Skeletal muscle tissue (tissue), 4 donors: ENCODE results near the gene SEMA6C. TPM values are rescaled to one million over a fixed set of nuclear protein-coding genes. Genes with fewer than 3 reads are reported as not detected.
"Not testable (repeated sequence)": the region's sequence is repeated elsewhere in the genome, so short reads cannot be mapped to it uniquely, and the experiment has no call there.

ENCODE experiments used
- H3K27ac ChIP-seq: one replicate; pipeline ENCODE4 v1.7.0; 2013; ENCODE audit warnings: mild to moderate bottlenecking, low read depth, low read length, inconsistent platforms
- H3K27me3 ChIP-seq, 3 donors: one replicate each; pipeline ENCODE4 v1.7.0; 2013; ENCODE audit warnings: low read length in 3 of 3; ENCODE audit not compliant: control insufficient read depth in 3 of 3, insufficient read depth in 3 of 3
- H3K36me3 ChIP-seq, 3 donors: one replicate each; pipeline ENCODE4 v1.7.0; 2013; ENCODE audit warnings: low read length in 3 of 3; ENCODE audit not compliant: control insufficient read depth in 3 of 3, insufficient read depth in 3 of 3
- H3K4me1 ChIP-seq, 3 donors: one replicate each; pipeline ENCODE4 v1.7.0; 2013; ENCODE audit warnings: low read length in 3 of 3, mild to moderate bottlenecking in 3 of 3; ENCODE audit not compliant: control insufficient read depth in 3 of 3, insufficient read depth in 3 of 3
- H3K4me3 ChIP-seq, 3 donors: one replicate each; pipeline ENCODE4 v1.7.0; 2013; ENCODE audit warnings: low read length in 3 of 3
- H3K9ac ChIP-seq, 3 donors: one replicate each; pipeline ENCODE4 v1.7.0; 2013; ENCODE audit warnings: low read length in 3 of 3, mild to moderate bottlenecking in 3 of 3, moderate library complexity in 2 of 3, low read depth in 1 of 3
- H3K9me3 ChIP-seq, 3 donors: one replicate each; pipeline ENCODE4 v1.7.0; 2013; ENCODE audit warnings: low read length in 3 of 3; ENCODE audit not compliant: control insufficient read depth in 3 of 3
- total RNA-seq: library from RNA; depleted of rRNA; stranded (reverse); fragments of >200 nt; gene quantifications from one replicate; pipeline ENCODE4 v1.2.3, GENCODE V29; 2014
- donor health status: Osteomylitis.

SEMA6C gene, protein sequence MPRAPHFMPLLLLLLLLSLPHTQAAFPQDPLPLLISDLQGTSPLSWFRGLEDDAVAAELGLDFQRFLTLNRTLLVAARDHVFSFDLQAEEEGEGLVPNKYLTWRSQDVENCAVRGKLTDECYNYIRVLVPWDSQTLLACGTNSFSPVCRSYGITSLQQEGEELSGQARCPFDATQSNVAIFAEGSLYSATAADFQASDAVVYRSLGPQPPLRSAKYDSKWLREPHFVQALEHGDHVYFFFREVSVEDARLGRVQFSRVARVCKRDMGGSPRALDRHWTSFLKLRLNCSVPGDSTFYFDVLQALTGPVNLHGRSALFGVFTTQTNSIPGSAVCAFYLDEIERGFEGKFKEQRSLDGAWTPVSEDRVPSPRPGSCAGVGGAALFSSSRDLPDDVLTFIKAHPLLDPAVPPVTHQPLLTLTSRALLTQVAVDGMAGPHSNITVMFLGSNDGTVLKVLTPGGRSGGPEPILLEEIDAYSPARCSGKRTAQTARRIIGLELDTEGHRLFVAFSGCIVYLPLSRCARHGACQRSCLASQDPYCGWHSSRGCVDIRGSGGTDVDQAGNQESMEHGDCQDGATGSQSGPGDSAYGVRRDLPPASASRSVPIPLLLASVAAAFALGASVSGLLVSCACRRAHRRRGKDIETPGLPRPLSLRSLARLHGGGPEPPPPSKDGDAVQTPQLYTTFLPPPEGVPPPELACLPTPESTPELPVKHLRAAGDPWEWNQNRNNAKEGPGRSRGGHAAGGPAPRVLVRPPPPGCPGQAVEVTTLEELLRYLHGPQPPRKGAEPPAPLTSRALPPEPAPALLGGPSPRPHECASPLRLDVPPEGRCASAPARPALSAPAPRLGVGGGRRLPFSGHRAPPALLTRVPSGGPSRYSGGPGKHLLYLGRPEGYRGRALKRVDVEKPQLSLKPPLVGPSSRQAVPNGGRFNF
- total RNA-seq: 15.7 TPM

DNA sequence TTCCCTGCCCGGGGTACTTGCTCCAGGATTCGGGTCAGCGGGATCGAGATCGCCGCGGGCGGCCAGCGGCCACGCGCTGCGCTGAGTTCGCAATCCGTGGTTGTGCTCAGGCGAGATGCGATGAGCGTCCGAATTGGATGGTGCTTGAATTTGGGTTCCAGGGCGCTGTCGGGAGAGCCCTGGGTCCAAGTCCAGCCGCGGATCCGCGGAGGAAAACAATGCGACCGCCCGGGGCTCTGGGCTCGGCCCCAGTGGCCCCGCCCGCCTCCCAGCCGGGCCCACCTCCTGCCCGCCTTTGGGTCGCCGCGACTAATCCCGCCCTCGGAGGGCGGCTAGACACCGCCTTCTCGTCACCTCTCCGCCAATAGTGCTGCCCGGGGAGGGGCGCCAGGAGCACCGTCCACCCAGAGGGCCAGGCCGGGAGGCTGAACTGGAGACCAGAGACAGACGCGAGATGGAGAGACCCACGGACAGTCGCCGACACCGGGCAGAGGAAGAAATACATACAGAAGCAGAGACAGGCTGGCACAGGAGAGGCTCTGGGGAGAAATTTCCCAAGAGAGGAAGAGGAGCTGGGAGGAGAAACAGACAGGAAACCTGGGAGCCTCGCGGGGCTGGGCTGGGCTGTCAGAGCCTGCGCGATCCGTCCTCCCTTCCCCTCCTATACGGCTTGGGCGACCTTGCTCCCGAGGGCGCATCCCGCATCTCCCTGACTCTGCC is at the start of gene SEMA6C:
Gene SEMA6C, minus strand, starts transcription at position 220 of the 720 bp plus-strand sequence. CDS start 4,010 bp downstream, outside the sequence.
- H3K9me3 ChIP-seq: no peaks in the 10 kb centered on the region
- H3K27me3 ChIP-seq: no peaks in the 10 kb centered on the region
- H3K4me1 ChIP-seq: peaks cover 45 to 58% (median 46%) of the 10 kb centered on the region in 3 donors
- H3K4me3 ChIP-seq: peak within 1 kb of the TSS; percentile 97 to 99 (median 97)
- H3K9ac ChIP-seq: peak within 1 kb of the TSS; percentile 97 to 99 (median 99)
- H3K36me3 ChIP-seq: peaks cover 0 to 17% (median 12%) of the 10 kb centered on the region in 3 donors
- H3K27ac ChIP-seq: peak within 1 kb of the TSS; percentile 97

DNA sequence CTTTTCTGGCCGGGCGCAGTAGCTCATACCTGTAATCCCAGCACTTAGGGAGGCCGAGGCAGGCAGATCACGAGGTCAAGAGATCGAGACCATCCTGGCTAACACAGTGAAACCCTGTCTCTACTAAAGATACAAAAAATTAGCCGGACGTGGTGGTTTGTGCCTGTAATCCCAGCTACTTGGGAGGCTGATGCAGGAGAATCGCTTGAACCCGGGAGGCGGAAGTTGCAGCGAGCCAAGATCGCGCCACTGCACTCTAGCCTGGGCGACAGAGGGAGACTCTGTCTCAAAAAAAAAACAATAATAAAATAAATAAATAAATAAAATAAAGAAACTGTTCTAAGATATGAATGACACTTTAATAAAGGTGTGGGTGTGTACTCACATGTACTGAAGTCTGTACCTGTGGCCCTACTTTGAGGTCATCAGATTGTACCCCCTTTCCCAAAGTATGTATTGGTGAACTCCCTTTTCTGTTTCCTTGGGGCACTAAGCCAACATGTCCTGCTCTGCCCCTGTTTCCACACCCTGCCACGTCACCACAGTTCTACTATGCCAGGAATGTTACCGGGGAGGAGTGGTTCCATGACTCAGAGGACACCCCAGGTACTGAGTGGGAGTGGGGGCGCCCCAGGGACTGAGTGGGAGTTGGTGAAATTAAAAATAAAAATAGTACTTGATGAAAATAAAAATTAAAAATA is 48.6 kb upstream of the SEMA6C start:
- H3K27ac ChIP-seq, H3K36me3 ChIP-seq, H3K27me3 ChIP-seq, H3K9me3 ChIP-seq, H3K4me3 ChIP-seq, H3K9ac ChIP-seq: not testable (repeated sequence)
- H3K4me1 ChIP-seq: peaks cover 7 to 12% (median 10%) of the 10 kb centered on the region in 3 donors

DNA sequence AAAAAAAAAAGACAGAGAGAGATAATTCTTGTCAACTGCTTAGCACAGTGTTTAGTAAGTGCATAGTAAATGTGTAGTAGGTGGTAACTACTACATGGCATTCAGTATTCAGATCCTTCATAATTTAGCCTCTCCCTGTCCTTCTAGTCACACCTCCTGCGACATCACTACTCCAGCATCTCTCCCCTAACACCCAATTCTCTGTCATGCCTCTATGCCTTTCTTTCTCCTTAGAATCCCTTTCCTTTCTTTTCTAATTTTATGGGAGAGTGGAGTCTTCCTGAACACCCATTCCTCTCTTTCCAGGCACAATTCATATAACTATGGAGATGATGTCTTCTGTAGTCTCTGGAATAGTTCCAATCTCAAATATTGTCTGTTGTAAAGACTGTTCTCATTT is 47.4 kb upstream of the SEMA6C start:
- H3K9ac ChIP-seq: no peak overlapping the region
- H3K36me3 ChIP-seq: no peaks in the 10 kb centered on the region
- H3K4me3 ChIP-seq: no peak overlapping the region
- H3K27ac ChIP-seq: no peak overlapping the region
- H3K9me3 ChIP-seq: no peaks in the 10 kb centered on the region
- peaks cover 6 to 11% (median 9%) of the 10 kb centered on the region in 3 donors for H3K4me1 ChIP-seq
- no peaks in the 10 kb centered on the region for H3K27me3 ChIP-seq

DNA sequence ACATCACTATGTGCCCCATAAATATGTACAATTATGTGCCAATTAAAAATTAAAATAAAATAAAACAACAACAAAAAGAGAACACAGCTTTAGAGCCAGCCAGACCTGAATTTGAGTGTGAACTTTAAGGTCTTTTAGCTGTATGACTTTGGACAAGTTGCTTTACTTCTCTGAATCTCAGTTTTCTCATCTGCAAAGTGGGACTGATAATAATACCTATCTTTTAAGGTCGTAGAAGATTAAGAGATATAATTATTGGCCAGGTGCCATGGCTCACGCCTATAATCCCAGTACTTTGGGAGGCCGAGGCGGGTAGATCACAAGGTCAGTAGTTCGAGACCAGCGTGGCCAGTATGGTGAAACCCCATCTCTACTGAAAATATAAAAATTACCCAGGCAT is 46.9 kb upstream of the SEMA6C start:
- no peak overlapping the region for H3K9ac ChIP-seq
- no peak overlapping the region for H3K4me3 ChIP-seq
- no peaks in the 10 kb centered on the region for H3K9me3 ChIP-seq
- H3K4me1 ChIP-seq: peaks cover 12 to 14% (median 13%) of the 10 kb centered on the region in 3 donors
- no peaks in the 10 kb centered on the region for H3K36me3 ChIP-seq
- no peak overlapping the region for H3K27ac ChIP-seq
- H3K27me3 ChIP-seq: no peaks in the 10 kb centered on the region

DNA sequence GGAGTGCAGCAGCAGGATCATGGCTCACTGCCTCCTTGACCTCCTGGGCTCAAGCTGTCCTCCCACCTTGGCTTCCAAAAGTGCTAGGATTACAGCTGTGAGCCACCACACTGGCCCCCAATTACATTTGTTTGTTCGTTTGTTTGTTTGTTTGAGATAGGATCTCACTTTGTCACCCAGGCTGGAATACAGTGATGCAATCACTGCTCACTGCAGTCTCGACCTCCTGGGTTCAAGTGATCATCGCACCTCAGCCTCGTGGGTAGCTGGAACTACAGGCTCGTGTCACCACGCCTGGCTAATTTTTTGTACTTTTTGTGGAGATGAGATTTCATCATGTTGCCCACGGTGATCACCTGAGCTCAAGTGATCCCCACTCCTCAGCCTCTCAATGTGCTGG is 45.6 kb upstream of the SEMA6C start:
- H3K36me3 ChIP-seq: no peaks in the 10 kb centered on the region

DNA sequence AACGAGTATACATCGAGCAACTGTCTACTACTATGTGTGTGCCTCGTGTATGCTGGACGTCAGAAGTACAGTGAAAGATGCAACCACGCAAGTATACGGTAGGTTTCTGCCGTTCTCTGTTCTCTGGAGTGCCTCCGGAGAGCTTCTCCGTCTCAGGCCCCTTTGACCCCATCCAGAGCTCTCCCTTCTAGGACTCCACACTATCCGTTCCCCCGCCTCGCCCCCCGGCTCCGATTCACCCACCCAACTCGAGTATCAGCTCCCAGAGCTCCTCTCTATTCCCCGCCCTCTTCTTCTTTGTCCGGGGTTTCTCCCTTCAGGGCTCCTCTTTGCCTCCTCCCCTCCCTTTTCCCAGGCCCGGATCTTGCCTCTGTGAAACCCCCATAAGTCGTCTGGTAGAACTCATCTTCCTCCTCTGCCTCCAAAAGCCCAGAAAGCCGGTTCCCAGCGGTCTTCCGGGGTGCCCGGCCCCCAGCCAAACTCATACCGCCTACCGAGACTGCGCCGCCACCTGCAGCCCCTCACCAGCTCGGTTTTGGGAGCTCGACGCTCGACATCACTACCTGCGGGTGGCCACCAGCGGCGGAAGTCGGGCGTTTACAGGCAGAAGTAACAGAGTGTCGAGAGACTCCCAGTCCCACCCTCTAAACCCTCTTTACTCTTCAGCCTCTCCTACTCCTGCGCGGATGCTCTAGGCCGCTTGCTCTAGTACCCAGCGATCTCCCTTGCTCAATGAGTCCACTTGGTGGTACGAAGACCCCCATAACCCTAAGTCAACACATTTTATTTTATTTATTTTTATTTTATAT is 43.4 kb upstream of the SEMA6C start, which contains the start of gene VPS72:
Gene VPS72, minus strand, starts transcription at position 561 of the 809 bp plus-strand sequence. Its CDS starts 76 bp downstream, at position 485.
- H3K9ac ChIP-seq: peak within 1 kb of the TSS; percentile 87 to 95 (median 94)
- peak within 1 kb of the TSS; percentile 82 for H3K27ac ChIP-seq
- H3K4me1 ChIP-seq: peaks cover 24 to 32% (median 30%) of the 10 kb centered on the region in 3 donors
- no peaks in the 10 kb centered on the region for H3K9me3 ChIP-seq
- H3K27me3 ChIP-seq: no peaks in the 10 kb centered on the region
- peak within 1 kb of the TSS; percentile 79 to 95 (median 94) for H3K4me3 ChIP-seq
- peaks cover 7 to 11% (median 9%) of the 10 kb centered on the region in 3 donors for H3K36me3 ChIP-seq

More for the DNA sequence above, 45.6 kb upstream of the SEMA6C start:
- H3K27me3 ChIP-seq: no peaks in the 10 kb centered on the region
- no peaks in the 10 kb centered on the region for H3K9me3 ChIP-seq
- no peak overlapping the region for H3K4me3 ChIP-seq
- peaks cover 21 to 23% (median 23%) of the 10 kb centered on the region in 3 donors for H3K4me1 ChIP-seq
- no peak overlapping the region for H3K9ac ChIP-seq
- H3K27ac ChIP-seq: no peak overlapping the region

DNA sequence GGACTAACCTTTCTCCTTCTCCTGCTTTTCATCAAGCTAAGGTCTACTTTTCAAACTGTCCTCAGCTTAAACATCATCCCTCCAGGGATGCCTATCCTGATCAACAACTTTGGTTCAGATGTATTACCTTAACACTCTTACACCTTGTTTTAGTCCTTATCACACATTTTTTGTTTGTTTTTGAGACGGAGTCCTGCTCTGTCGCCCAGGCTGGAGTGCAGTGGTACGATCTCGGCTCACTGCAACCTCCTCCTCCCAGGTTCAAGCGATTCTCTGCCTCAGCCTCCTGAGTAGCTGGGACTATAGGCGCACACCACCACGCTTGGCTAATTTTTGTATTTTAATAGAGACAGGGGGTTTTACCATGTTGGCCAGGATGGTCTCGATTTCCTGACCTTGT is 42.2 kb upstream of the SEMA6C start:
- H3K27me3 ChIP-seq, H3K9me3 ChIP-seq: not testable (repeated sequence)
- peak overlapping the region; percentile 79 to 95 (median 94) for H3K4me3 ChIP-seq
- H3K27ac ChIP-seq: peak overlapping the region; percentile 82
- H3K36me3 ChIP-seq: peaks cover 13 to 21% (median 19%) of the 10 kb centered on the region in 3 donors
- H3K4me1 ChIP-seq: peaks cover 24 to 32% (median 30%) of the 10 kb centered on the region in 3 donors
- H3K9ac ChIP-seq: peak overlapping the region; percentile 87 to 95 (median 94)

DNA sequence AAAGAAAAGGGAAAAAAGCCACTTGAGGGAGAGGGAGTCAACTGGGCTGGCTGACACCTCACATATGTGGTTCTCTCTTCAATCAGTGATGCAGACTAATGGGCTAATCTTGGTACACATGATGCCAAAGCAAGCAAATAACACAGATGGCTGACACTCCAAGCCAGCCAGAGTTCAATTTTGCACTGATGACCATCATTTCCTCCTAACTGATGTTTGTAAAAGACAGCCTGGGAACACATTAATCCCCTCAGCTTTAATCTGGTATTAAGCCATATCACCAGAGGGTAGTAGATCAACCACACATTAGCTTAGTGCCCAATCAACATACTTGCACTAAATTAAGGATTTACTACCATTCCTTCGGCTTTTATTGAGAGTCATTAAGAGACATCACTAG is 40.8 kb upstream of the SEMA6C start:
- Histone ChIP-seq H3K27me3 (no peaks in the 10 kb centered on the region), H3K9ac (peak overlapping the region in 2 of 3 donors; percentile 34 to 42), H3K27ac (peak overlapping the region; percentile 82), H3K36me3 (peaks cover 20 to 34% (median 31%) of the 10 kb centered on the region in 3 donors), H3K4me1 (peaks cover 24 to 32% (median 30%) of the 10 kb centered on the region in 3 donors), H3K9me3 (no peaks in the 10 kb centered on the region), H3K4me3 (no peak overlapping the region)
